ENCODE data around the gene BHLHE23. TPM values are rescaled to one million over a fixed set of nuclear protein-coding genes. Genes with fewer than 3 reads are reported as not detected.
A peak's percentile ranks its signal among the peaks of the same experiment; 100 is the strongest.

BHLHE23 gene
- total RNA-seq, 1 experiment from 2014 or later: not detected

DNA sequence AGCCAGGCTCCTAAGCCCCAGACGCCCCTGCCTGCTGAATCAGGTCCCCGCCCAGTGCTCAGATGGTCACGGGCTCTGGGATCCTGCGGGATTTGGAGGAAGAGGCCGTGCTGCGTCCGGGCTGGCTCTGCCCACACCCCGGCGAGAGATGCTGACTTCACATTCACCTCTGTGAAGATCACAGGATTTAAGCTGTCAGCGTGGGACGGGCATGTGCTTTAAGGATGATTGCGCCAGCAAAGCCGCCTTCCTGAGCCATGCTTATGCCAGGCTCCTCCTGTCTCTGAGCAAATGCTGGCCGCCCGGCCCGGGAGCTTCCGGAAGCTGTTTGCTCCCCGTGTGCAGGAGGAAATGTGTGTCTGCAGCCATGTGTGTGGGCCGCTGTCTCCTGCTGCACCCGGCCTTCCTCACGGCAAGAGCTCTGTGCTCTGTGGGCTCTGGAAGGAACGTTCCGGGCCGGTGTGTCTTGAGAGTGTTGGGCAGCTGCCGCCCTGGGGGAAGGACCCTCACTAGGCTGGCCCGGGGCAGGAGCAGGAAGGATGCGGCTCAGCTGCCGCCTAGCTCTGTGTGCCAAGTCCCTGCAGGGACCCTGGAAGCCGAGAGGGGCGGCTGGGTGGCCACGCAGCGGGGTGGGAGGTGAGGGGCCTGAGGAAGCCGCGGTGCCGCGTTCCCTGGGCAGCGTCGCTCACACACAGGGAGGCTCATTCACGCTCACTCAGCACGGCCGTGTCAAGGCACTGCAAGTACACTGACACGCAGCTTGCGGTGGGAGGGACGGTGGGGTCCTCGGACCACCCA, 19.0 kb upstream of the BHLHE23 start:
- H3K27me3 ChIP-seq (replicated peaks): peaks cover 90% of the 10 kb centered on the region

DNA sequence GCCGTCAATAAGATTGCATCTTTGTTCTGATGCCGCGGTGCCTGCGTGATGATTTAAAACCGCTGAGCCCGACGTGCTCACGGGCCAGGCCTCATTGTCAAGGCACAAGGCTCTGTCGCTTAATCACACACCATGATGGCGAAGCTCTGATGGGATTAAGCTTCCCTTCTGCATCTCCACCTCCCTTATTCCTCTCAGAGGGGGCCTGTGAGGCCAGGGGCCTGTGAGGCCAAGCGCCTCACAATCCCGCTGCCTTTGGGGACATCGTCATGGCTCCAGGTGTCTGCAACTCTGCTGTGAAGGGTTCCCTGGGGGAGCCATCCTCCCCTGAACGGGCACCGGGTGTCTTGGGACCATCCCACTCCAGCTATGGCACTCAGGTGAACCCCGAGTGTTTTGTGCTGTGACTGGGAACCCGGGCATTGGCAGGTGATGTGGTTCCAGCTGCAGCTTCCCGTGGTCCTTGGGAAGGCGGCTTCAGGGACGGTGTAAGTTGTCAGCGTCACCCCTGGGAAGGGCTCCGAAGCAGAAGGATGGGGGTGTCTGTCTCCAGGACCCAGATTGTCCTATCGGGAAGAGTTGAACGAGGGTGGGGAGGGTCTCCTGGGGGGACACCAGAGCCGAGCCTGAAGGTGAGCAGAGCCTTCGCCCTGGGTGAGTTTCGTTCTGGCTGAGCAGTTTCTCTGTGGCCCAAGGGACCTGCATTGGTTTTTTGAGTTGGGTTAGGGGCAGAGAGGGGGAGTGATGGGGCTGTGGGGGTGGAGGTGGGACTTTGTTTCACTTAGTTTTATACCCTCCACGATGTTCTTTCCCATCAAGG, 18.0 kb upstream of the BHLHE23 start:
- Histone ChIP-seq H3K27me3 (replicated peaks) (peaks cover 92% of the 10 kb centered on the region), H3K4me3 (no peak overlapping the region)

More for the DNA sequence above, 19.0 kb upstream of the BHLHE23 start:
- H3K27ac ChIP-seq: no peak overlapping the region
- H3K9me3 ChIP-seq (replicated peaks): no peaks in the 10 kb centered on the region; the same call in 1 of the 2 replicates
- H3K4me1 ChIP-seq (replicated peaks): peaks cover 8% of the 10 kb centered on the region
- peak in 1 of 2 experiments; percentile 34 for DNase-seq (ENCODE audit: low read depth in 1 of 2, low spot score in 2 of 2)
- no peaks in the 10 kb centered on the region for H3K36me3 ChIP-seq
- H3K4me3 ChIP-seq: no peak overlapping the region

DNA sequence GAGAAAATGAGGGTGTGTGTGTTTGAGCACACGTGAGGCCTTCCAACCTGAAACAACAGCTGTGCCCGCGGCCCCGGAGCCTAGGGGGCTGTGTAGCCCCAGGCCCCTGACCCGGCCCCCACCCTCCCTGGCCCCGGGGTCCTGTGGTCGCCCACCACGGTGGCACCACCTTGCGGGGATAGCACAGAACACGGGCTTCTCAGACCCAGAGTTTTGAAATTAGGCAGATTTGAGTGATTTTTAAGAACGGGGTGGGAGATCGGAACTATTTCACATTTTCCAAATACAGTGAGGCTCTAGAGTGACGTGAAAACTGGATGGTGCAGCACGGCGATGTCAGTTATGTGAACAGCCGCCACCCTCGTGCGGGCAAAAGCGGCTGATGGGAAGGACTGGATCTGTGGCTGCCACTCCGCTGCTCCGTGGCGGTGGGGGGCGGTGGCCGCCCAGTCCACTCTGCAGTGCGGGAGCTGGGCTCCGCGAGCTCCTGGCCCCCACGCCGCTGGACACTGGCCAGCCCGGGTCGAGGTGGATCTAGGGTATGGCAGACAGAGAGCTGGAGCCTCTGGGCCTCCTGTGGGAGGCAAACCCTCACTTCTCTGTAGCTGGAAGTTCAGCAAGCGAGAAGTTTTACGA, 17.3 kb upstream of the BHLHE23 start:
- Histone ChIP-seq H3K27ac (no peak overlapping the region), H3K4me3 (no peak overlapping the region), H3K4me1 (replicated peaks) (peaks cover 8% of the 10 kb centered on the region), H3K9me3 (replicated peaks) (peaks cover 3% of the 10 kb centered on the region; the same call in 1 of the 2 replicates), H3K36me3 (no peaks in the 10 kb centered on the region), H3K27me3 (replicated peaks) (peaks cover 92% of the 10 kb centered on the region)
- no peak for DNase-seq (ENCODE audit: low read depth in 1 of 2, low spot score in 2 of 2)

More for the DNA sequence above, 18.0 kb upstream of the BHLHE23 start:
- H3K27ac ChIP-seq: no peak overlapping the region
- H3K36me3 ChIP-seq: no peaks in the 10 kb centered on the region
- no peak for DNase-seq (ENCODE audit: low read depth in 1 of 2, low spot score in 2 of 2)
- peaks cover 3% of the 10 kb centered on the region; the same call in 1 of the 2 replicates for H3K9me3 ChIP-seq (replicated peaks)
- H3K4me1 ChIP-seq (replicated peaks): peaks cover 8% of the 10 kb centered on the region

DNA sequence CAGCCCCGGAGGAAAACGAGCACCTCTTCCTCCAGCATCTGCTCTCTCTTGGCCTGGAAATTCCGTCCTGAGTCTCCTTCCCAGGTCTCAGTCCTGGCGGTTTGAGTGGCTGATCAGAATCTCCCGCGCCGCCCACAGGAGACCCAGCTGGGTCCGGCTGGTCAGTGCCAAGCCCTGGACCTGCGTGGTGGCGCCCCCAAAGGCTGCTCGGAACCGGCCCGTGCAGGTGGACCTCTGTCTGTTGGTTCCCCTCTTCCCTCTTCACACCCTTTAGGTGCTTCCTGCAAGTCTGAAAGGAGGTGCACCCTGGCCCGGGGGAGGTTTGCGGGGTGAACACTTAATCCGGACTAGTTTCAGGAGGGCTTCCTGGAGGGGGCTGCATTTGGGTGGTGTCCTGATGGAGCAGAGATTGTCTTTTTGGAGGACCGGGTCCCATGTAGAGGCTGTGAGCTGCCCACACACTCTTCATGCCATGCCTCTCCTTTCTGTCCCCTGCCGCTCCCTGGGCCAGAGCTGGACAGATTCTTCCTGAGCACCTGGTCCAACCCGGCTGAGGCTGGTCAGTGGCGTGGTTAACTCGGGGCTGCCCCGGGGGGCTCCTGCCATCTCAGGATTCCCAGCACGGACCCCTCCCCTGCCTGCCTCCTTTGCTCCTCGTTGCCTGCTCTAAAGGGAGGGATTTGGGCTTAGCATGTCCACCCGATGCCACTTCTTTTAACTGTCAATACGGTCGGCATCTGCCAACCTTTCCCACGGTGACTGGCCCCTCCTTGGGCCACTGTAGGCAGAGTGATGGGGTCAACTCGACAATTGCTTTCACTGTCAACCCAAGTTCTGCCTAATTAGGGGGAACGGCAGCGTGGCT, 16.5 kb upstream of the BHLHE23 start:
- Histone ChIP-seq H3K27ac (no peak overlapping the region), H3K4me1 (replicated peaks) (peaks cover 8% of the 10 kb centered on the region), H3K27me3 (replicated peaks) (peaks cover 94% of the 10 kb centered on the region), H3K4me3 (no peak overlapping the region), H3K36me3 (no peaks in the 10 kb centered on the region), H3K9me3 (replicated peaks) (peaks cover 3% of the 10 kb centered on the region; the same call in 1 of the 2 replicates)
- DNase-seq (ENCODE audit: low read depth in 1 of 2, low spot score in 2 of 2): no peak

DNA sequence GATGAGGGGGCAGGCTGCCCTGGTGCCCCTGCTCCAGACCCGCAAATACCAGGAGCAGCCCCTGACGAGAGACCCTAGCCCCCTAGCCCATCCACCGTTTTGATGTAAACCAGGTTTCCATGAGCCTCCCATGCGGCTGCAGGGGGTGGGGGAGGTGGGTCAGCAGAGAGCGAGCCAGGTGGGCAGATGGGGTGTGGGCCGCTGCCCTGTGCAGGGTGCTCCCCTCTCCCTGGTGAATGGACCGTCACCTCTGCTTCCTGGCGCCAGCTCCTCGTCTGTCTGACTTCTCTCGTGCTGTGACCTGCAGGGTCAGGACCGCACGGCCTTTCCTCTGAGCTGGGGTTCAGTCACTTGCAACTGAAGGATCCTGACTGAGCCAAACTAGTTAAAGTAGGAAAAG, 15.7 kb upstream of the BHLHE23 start:
- Histone ChIP-seq H3K36me3 (no peaks in the 10 kb centered on the region), H3K27ac (no peak overlapping the region), H3K4me1 (replicated peaks) (peaks cover 8% of the 10 kb centered on the region), H3K4me3 (no peak overlapping the region), H3K9me3 (replicated peaks) (peaks cover 3% of the 10 kb centered on the region; the same call in 1 of the 2 replicates), H3K27me3 (replicated peaks) (peaks cover 97% of the 10 kb centered on the region)
- no peak for DNase-seq (ENCODE audit: low read depth in 1 of 2, low spot score in 2 of 2)

DNA sequence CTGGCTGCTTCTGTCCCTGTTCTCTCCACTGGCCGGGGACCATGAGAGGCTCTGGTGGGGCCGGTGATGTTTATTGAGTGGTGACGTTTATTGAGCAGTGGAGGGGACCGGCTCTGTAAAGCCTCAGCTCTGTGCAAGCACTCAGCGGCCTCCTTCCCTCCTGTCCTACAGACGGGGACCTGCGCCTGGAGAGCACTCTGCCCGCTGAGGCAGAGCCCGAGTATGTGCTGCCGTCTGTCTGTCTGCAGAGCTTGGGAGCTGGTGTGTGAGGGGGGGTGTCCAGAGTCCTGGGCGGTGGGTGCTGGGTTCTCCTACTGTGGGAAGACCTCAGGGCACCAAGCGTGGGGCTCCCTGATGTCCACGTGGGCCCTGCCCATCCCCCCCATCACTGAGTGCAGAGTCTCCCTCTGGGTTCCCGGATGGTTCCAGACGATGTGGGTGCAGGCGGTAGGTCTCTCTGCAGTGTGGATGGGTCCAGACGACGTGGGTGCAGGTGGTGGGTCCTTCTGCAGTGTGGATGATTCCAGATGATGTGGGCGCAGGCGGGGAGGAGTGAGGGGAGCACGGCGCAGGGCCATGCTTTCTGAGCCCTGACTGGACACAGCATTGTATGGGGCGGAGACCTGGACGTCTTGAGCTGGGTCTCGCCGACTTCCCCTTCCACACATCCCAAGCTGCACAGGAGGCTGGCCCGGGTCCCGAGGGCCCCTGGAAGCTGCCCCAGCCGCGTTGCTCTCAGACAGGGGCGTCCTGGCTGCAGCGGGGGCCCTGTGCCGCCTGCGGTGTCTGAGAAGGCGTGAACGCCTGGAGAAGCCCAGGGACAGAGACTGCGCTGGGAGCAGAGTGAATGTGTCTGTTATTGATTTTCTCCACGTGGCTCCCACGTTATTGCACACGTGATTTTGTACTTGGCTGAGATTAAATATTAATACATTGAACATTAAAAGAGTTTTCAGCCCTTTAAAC, 14.9 kb upstream of the BHLHE23 start:
- Histone ChIP-seq H3K27ac (no peak overlapping the region), H3K36me3 (no peaks in the 10 kb centered on the region), H3K9me3 (replicated peaks) (peaks cover 3% of the 10 kb centered on the region; the same call in 1 of the 2 replicates), H3K4me3 (no peak overlapping the region), H3K27me3 (replicated peaks) (peaks cover 97% of the 10 kb centered on the region), H3K4me1 (replicated peaks) (peaks cover 8% of the 10 kb centered on the region)
- no peak for DNase-seq (ENCODE audit: low read depth in 1 of 2, low spot score in 2 of 2)

DNA sequence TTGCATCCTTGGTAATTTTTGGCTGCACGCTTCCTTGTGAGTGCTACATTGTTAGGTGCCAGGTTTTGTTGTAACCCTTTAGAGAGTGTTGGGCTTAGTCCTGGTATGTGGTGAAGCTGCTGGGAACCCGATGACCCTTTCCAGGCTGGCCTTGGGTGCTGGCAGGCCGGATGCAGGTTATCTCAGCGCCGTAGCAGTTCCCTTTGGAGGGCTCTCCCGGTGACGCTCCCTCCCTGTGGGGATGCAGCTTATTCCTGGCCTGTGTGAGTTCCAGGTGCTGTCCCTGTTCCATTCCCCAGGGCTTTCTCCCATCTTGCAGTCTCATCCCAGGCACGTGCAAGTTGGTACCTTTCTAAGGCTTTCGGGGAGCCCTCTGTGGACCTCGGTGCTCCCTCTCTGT, 13.9 kb upstream of the BHLHE23 start:
- Histone ChIP-seq H3K27me3 (replicated peaks) (peaks cover 96% of the 10 kb centered on the region), H3K9me3 (replicated peaks) (peaks cover 3% of the 10 kb centered on the region; the same call in 1 of the 2 replicates), H3K4me3 (no peak overlapping the region), H3K4me1 (replicated peaks) (peaks cover 4% of the 10 kb centered on the region), H3K36me3 (no peaks in the 10 kb centered on the region), H3K27ac (no peak overlapping the region)
- no peak for DNase-seq (ENCODE audit: low read depth in 1 of 2, low spot score in 2 of 2)

DNA sequence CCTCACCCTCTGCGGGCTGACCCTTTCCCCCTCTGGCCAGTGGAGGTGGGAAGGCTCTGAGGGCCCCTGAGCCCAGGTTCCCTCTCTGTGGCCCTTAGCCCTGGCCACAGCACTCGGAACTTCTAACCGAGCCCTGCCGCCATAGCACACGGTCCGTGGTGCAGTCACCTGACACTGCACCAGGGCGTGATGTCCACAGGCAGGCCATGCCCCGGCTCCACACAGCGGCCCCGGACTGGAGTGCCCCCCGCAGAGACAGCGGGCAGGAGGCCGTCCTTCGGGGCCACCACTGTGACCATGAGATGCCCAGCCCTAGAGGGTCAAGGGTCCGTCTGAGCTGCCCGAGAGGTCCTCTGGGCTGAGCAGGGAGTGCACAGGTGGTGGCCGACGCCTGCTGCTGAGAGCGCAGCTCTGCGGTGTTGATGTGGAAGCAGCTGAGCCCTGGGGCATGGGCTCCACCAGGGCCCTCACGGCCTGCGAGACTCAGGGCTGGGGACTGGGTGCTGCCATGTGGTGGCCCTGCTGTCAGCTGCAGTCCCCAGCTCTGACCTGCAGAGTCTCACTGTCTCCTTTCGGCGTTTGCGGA, 11.2 kb upstream of the BHLHE23 start:
- H3K4me1 ChIP-seq (replicated peaks): peaks cover 10% of the 10 kb centered on the region; the same call in 1 of the 2 replicates
- H3K9me3 ChIP-seq (replicated peaks): peaks cover 6% of the 10 kb centered on the region
- DNase-seq (ENCODE audit: low read depth in 1 of 2, low spot score in 2 of 2): no peak
- no peaks in the 10 kb centered on the region for H3K36me3 ChIP-seq
- H3K27ac ChIP-seq: no peak overlapping the region
- peaks cover 96% of the 10 kb centered on the region for H3K27me3 ChIP-seq (replicated peaks)
- H3K4me3 ChIP-seq: no peak overlapping the region

DNA sequence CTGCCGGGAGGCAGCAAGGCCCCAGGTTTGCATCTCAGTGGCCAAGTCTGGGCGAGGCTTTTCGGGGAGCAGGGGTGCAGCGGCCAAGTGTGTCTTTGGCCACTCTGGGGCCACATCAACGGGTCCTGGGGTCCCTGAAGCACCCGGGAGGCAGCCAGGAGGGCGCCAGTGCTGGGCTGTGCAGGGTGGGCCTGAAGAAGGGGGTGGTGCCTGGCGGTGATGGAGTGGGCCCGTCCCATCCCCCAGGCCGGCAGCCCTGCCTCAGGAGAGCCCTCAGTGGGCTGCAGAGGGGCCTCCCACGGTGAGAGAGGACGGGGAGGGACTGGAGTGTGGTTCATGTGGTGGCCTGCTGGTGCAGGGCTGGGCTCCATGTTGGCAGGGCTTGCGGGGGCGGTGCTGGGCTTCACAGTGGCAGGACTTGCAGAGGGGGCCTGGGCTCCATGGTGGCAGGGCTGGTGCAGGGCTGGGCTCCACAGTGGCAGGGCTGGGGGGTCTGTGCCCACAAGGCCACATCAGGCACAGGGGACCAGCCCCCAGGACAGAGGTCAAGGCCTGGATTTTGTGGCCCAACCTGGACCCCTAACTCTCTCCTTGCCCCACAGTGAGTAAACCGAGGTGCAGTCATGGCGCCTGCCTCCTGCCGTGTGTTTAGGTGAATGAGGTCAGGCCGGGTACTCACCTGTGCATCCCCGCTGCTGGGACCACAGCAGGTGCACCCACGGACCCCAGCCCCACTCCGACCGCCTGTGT, 10.5 kb upstream of the BHLHE23 start:
- H3K27ac ChIP-seq: no peak overlapping the region
- H3K27me3 ChIP-seq (replicated peaks): peaks cover 96% of the 10 kb centered on the region
- no peak for DNase-seq (ENCODE audit: low read depth in 1 of 2, low spot score in 2 of 2)
- peaks cover 7% of the 10 kb centered on the region for H3K9me3 ChIP-seq (replicated peaks)
- H3K4me1 ChIP-seq (replicated peaks): peaks cover 14% of the 10 kb centered on the region
- no peaks in the 10 kb centered on the region for H3K36me3 ChIP-seq
- no peak overlapping the region for H3K4me3 ChIP-seq

DNA sequence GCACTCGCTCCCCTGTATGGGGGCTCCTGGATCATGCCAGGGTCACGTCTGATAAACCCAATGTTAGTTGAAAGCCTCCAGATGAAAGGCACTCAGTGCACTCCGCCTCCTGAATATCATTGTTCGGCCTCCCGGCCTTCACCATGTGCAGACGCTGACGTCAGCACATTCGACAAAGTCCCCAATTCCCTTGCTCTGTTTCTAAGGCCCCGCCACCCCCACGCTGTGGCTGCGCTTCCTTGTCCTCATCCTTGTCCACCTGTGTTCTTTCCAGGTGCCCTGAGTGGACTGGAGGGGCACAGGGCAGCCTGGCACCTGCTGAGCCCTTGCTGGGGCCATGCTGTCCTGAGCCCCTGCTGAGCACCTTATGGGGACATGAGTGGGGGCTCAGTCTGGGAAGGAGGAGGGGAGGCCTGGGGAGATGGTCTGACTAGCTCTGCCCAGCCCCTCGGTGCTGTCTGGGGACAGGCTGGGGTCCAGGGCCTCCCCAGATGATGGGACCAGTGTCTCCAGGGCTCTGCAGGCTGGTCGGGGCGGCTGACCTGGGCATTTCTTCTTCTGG, 9.8 kb upstream of the BHLHE23 start:
- peaks cover 93% of the 10 kb centered on the region for H3K27me3 ChIP-seq (replicated peaks)

DNA sequence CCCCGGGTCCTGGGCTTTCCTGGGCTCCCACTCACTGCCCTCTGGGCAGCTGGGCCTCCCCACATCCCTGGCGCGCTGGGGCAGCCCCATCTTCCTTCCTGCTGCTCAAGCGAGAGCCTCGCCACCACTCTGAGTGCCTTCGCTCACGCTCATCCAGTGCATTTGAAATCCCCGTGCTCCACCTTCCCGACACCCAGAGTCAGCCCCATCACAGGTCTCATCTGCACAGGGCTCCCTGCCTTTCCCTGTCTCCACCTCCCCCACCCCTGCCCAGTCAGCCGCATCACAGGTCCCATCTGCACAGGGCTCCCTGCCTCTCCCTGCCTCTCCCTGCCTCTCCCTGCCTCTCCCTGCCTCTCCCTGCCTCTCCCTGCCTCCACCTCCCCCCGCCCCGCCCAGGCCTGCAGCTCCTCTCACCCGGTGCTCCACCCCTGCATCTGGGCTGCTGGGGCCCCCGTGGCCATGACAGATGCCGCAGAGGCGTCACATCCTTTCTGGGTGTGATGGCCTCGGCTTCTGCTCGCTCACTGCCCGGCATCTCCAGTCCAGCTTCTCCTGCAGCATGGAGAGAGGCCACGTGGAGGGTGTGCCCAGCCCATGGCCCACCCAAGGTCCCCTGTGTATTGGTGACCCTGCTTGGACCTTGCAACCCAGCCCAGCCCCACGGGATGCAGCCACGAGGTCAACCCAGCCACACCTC, 9.0 kb upstream of the BHLHE23 start:
- H3K4me1 ChIP-seq (replicated peaks): peaks cover 21% of the 10 kb centered on the region
- peaks cover 93% of the 10 kb centered on the region for H3K27me3 ChIP-seq (replicated peaks)
- no peak for DNase-seq (ENCODE audit: low read depth in 1 of 2, low spot score in 2 of 2)
- H3K4me3 ChIP-seq: no peak overlapping the region
- no peak overlapping the region for H3K27ac ChIP-seq
- no peaks in the 10 kb centered on the region for H3K36me3 ChIP-seq
- peaks cover 7% of the 10 kb centered on the region for H3K9me3 ChIP-seq (replicated peaks)

More for the DNA sequence above, 9.8 kb upstream of the BHLHE23 start:
- H3K27ac ChIP-seq: no peak overlapping the region
- H3K4me3 ChIP-seq: no peak overlapping the region
- H3K36me3 ChIP-seq: no peaks in the 10 kb centered on the region
- peaks cover 7% of the 10 kb centered on the region for H3K9me3 ChIP-seq (replicated peaks)
- peaks cover 20% of the 10 kb centered on the region for H3K4me1 ChIP-seq (replicated peaks)
- DNase-seq (ENCODE audit: low read depth in 1 of 2, low spot score in 2 of 2): no peak

All from SJSA1 (cell line).